D721Med (cell line): ENCODE results near the gene UGT1A9.

Experiments
- DNase-seq: peaks from one replicate; pipeline ENCODE4 v3.0.0; 2011; ENCODE audit warnings: low spot score; ENCODE audit not compliant: insufficient read length
- FAIRE-seq: peaks from 2 replicates; lab custom pipeline; 2011; peaks lifted over from hg19 to GRCh38; lab: Jason Lieb, UNC
- CTCF ChIP-seq: IDR thresholded peaks from 2 replicates; pipeline ENCODE4 v1.5.1; 2012; ENCODE audit warnings: mild to moderate bottlenecking, control low read depth; ENCODE audit not compliant: insufficient read depth; ENCODE audit errors: missing control alignments

The UGT1A9 gene

GRCh38 chr2:233798335-233799086, 126.8 kb downstream of the UGT1A9 start:
- DNase-seq (no peak), FAIRE-seq (no peak)
- TF ChIP-seq CTCF, result no peak

DNA sequence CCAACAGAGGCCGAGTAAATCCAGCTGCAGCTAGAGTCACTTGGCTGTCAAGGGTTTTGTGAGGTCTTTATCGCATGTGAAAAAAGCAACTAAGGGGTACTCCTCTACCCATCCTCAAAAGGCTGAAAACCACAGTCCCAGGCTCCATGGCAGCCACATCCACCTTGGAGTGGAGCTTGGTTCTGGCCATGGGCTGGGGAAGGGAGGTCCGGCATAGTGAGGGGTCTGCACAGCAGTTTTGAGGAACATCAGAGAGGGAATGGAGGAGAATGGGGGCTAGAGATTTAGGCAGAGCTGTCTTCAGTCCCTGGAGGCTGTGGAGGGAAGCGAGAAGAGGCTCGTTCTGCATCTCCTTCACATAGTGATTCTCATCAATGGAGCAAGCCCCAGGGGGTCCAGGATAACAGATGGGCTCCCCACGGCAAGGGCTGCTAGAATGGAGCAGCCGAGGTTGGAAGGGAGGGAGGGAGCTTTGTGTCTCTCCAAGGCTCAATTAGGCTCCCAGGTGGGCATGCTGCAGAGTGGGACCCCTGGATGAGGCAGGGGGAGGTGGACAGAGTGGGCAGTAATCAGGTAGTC, 127.5 kb downstream of the UGT1A9 start:
- FAIRE-seq, result no peak
- DNase-seq, result no peak
- TF ChIP-seq CTCF, result no peak

- TF ChIP-seq CTCF, result no peak
- FAIRE-seq (no peak), DNase-seq (no peak)
These were observed 128.0 kb downstream of the UGT1A9 start for GRCh38 chr2:233799716-233800115.

DNA sequence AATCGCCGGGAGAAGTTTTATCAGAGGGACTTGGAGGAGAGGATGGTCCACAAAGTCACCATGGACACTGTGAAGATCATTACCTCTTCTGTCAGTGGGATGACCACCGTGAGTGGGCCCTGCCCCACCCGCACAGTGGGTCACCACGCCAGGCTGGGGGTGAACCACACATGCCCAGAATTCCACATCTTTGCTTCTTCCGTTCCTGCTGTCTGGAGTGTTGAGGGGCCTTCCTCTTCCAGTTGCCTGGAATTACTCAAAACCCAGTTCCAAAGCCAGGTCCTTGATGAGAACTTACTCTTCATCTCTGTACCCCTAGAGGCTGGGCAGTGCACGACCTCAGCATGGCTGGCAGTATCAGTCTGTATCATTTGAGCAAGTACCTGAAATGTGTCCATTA, 128.5 kb downstream of the UGT1A9 start:
- DNase-seq (no peak), FAIRE-seq (no peak)
- TF ChIP-seq CTCF, result no peak

DNA sequence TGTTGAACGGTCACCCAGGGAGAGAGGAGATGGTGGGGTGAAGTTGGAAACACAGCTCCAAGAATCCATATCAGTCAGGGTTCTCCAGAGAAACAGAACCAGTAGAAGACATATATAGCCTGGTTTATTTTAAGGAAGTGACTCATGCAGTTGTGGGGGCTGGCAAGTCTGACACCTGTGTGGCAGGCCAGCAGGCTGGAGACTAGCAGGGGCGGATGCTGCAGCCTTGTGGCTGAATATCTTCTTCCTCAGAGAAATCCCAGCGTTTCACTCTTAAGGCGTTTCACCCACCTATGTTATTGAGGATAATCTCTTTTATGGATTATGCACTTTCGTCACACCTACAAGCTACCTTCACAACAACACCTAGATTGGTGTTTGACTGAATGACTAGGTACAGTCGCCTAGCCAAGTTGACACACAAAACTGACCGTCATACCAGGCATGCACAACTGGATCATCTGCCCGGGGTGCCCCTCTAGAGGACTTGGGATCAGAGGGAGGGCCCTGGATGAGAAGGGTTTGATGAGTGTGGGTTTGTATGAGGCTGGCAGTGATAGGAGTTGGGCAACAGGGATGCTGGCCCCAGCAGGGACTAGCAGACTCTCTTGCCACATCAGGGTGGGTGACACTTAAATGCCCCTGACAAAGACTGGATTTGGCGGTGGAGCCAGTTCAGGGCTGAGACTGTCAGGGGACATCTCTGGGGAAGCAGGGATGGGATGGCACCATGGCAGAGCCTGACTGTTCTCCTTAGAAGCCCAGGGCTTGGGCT, 129.8 kb downstream of the UGT1A9 start:
- DNase-seq, result no peak
- no peak for FAIRE-seq
- no peak for TF ChIP-seq CTCF

- no peak for FAIRE-seq
These were observed 130.6 kb downstream of the UGT1A9 start for GRCh38 chr2:233802132-233802815.

More at GRCh38 chr2:233802132-233802815, 130.6 kb downstream of the UGT1A9 start:
- no peak for TF ChIP-seq CTCF
- no peak for DNase-seq
